DMS 273 treated with DMSO at 0.1 percent for 48 hours (cell line): ENCODE results near the gene PHLDB1.

Source experiments
- DNase-seq: peaks from one replicate; lab custom pipeline; 2025; lab: John Stamatoyannopoulos, UW

Gene PHLDB1

DNA sequence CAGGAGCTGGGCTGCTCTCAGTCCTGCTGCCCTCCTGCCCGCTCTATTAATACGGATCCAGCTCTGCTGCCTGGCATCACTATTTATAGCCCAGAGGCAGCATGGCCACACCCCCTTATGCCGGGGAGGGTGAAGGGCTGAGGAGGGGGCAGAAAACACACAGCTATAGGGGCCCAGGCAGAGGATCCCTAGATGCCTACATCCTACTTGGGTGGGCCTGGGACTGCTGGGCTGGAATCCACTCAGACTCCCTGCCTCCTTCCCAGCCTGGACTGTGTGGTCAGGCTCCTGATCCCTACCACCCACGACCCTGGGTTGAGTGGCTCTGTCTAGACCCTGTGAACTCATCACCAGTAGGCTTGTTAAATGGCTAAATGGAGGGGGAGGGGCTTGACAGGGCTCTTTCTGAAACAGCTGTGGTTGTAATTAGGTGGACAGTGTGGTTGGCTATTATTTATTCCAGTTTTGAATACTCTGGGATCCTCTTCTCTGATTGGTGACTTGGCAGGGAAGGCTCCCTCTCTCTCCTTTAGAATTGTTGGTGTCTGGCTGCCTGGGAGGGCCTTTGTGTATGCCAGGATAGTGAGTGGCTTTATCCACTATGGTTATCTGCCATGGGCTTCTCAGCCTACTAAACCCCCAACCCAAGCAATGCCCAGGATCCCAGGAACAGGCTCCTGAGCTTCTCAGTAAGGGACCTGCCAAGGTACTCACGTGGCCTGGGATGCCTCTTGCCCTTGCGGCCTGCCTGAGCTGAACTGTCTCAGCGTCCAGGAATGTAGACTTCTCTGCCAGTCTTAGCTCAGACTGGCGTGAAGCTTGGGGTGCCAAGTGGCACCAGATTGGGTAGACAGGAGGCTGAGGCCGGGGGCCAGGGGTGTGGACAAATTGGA is 15.2 kb downstream of the PHLDB1 start:
- peak; percentile 69 for DNase-seq

DNA sequence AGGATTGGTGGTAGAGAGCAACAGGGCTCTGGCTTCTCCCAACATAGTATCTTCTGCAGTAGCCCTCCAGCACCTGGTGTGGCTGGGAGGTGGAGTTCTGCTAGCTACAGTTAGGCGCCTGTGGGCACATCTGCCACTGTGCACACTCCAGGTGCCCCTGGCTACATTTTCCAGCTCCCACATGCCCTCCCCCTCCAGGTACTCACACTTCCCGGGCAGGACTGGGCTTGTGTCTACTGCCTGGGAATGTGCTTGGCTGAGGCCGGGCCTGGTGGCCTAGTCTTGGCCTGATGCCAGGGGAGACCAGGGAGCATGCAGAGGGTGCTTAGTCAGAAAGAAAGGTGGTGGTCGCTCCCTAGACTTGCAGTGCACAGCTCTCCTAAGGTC is 15.8 kb downstream of the PHLDB1 start:
- DNase-seq: no peak

GRCh38 chr11:118625036-118625690 is 17.7 kb downstream of the PHLDB1 start:
- no peak for DNase-seq

DNA sequence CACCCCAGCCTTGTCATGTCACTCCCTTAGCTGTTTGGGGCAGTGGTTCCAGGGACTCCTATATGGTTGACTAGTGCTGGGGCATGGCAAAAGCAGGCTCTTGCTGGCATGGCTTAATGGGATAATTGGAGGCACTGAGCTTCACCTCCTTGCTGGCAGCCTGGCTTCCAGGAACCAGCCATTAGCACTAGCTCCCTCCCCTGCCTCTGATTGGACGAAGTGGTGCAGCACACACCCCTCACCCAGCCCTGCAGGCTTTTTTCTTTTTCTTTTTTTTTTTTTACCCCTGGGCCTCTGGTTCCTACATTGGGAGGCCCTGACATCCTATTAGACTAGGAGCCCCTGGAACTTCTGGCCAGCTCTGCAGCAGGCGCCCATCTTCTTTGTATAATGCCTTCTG is 18.6 kb downstream of the PHLDB1 start:
- DNase-seq: peak; percentile 6

DNA sequence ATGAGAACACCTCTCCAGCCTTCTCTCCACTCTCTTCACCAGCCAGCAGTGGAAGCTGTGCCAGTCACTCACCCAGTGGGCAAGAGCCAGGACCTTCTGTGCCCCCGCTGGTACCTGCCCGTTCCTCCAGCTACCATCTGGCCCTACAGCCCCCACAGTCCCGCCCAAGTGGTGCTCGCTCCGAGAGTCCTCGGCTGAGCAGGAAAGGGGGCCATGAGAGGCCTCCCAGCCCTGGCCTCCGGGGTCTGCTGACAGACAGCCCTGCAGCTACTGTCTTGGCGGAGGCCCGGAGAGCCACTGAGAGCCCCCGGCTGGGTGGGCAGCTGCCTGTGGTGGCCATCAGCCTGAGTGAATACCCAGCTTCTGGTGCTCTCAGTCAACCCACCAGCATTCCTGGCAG is 20.2 kb downstream of the PHLDB1 start:
- no peak for DNase-seq

DNA sequence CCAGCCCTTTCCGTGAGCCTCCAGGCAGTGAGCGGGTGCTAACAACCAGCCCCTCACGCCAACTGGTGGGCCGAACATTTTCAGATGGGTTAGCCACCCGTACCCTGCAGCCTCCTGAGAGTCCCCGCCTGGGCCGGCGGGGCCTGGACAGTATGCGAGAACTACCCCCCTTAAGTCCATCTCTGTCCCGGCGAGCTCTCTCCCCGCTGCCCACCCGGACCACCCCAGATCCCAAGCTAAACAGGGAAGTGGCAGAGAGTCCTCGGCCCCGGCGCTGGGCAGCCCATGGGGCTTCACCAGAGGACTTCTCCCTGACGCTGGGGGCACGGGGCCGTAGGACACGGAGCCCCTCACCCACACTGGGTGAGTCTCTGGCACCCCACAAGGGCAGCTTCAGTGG is 20.6 kb downstream of the PHLDB1 start:
- no peak for DNase-seq

GRCh38 chr11:118628432-118628831 is 21.0 kb downstream of the PHLDB1 start:
- DNase-seq: no peak

DNA sequence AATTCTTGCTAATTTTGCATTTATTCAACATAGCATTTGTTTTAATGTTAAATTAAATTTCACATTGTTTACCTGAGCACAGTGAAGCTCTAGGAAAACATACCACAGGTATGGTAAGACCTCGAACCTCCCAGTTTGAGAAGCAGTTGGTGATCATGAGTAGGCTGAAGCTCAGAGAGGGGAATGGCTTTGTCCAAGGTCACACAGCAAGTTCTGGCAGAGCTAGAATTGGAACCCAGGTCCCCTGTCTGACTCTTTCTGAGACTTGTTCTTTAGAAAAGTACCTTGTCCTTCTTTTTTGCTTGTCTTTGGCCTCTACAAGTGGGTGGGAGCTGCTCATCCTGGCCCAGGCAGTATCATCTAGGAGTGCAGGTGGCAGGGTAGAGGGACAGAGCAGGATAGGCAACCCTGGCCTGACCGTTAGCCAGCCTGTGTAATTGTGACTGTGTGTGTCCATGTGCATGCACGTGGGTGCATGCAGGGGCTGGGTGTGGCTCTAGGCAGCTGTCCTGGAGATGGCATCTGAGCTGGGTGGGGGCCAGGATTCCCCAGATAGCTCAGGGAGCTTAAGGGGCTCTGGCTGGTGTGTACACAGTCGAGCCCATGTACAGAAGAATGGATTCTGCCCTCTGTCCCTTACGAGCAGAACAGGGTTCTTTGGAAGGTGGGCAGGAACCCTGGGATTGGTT is 21.6 kb downstream of the PHLDB1 start:
- no peak for DNase-seq

DNA sequence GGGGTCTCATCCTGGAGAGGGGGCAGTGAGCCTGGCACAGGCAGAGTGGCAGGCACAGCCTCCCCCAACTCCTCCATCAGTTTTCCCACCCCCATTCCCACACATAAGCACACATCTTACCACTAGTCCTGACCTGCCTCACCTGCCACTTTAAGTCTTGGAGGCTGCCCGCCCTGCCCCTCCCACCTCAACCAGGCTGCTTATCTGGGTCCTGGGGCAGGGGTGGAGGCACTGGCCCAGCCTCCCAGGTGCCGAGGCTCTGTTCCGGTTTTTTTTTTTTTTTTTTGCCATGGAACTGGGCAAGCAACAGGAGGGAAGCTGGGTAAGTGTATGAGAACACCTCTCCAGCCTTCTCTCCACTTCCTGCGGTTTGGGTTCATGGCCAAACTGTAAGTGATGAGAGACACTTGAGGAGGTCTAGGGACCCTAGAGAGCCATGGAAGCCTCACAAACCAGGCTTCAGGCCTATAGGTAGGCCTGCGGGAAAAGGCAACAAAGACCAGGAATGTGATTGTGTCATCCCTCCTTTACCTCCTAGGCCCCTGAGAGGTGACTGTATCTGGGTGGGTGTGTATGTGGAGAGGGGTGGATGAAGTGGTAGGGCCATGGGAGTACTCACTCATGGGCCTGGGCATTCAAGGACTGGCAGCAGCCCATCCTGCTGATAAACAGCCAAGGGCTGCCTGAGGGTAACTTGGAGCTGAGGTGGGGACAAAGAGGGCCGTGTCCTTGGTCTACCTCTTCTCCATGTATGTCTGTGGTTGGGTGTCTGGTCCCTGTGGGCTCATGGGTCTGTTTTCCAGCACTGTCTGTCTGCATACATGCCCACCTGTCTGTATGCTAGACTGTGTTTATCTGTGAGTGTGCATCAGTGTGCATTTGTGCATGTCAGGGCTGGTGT is 22.6 kb downstream of the PHLDB1 start:
- DNase-seq: no peak

GRCh38 chr11:118631142-118631909 is 23.9 kb downstream of the PHLDB1 start:
- DNase-seq: no peak

- DNase-seq: no peak
Measured at GRCh38 chr11:118632577-118633318, 25.3 kb downstream of the PHLDB1 start.

DNA sequence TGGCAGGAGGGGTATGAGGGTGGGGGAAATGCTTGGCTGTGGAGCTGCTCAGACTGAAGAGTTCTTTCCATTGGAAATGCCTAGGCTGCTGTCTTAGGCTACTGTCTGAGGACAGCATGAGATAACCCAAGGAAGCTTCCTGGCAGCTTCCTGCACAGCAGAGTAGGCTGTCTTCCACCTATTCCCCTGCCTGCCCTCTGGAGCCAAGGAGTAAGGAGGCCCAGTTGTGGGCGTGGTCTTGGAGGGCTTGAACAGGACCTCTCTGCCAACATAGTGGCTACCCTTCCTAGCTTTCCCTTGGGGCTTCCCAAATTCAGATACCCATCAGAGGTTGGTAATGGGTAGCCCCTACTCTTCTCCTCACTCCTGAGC is 25.9 kb downstream of the PHLDB1 start:
- no peak for DNase-seq

DNA sequence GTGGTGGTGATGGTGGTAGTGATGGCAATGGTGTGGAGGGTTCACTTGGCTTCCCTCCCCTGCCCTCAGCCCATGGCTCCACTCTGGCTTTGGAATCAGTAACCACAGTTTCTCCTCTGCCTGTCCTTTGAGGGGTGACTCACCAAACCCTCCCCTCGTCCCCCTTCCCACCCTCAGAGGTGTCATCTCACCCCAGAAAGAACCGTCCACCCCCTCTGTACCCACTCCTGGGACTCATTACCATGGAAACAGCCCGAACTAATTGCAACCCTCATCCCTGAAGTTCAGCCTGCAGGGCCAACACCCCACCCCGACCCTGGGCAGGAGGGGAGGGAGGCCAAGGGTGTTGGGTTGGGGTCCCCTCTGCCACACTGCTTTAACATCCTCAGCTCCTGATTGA is 26.6 kb downstream of the PHLDB1 start:
- DNase-seq: no peak

DNA sequence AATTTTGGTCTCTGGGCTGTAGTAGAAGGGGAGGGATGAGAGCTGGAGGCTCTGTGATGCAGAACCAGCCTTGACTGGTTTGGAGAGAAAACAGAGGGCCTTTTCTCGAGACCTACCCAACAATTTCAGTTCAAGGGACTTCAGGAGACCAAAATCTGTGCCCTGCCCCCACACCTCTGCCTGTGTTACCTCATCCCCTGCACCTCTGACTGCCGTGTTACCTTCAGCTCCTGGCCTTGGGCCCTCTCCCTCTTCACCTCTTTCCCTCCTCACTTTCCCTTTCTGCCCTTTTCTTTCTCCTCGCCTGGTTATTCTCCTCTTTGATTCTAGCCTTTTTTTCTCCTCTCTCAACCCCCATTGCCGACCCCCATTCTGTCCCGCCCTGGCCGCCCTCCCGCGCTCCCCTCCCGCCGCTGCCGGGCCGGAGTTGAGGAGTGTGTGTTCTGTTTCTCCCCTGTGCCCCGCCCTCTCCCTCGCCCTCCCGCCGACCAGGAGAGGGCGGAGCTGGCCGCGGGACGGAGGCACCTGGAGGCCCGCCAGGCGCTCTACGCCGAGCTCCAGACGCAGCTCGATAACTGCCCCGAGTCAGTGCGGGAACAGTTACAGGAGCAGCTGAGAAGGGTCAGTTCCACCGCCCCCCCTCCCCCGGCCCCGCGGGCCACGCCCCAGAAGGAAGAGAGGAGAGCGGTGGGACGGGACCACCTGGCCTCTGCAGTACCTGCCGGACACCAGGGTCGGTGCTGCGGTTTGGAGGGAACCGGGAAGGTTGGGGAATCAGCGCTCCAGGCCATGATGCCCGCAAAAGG is 27.2 kb downstream of the PHLDB1 start:
- DNase-seq: no peak

GRCh38 chr11:118635237-118635591 is 27.8 kb downstream of the PHLDB1 start:
- DNase-seq: no peak

- DNase-seq: no peak
Measured at GRCh38 chr11:118635642-118636041, 28.2 kb downstream of the PHLDB1 start.

DNA sequence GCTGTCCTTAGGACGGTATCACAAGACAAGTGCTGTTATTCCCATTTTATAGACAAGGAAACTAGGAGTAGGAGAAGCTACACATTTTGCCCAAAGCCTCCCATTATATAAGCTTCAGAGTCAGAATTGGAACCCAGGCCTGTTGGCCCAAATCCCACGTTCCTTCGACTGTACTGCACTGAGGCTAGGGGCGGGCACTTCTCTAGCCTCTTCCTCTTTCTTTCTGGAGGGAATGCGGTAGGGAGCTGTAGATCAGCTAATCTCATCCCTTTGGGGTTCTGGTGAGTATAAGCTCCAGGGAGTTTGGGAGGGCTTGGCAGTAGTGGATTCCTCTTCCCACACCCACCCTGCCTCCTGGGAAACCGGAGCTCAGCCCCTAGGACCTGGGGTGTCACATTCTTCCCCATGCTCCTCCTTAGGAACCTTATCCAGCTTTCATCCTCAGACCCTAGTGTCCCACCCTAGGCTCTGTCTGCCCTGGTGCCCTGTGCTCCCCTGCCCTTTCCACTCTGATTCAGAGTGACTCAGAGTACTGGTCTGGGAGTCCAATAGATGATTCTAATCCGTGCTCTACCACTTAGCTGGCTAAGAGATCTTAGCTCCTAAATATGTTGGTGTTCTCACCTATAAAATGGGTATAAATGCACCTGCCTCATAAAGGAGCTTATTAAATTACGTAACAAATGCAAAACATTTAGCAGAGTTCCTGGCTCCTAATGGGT is 29.3 kb downstream of the PHLDB1 start:
- DNase-seq: no peak

GRCh38 chr11:118638726-118639125 is 31.3 kb downstream of the PHLDB1 start:
- DNase-seq: no peak

DNA sequence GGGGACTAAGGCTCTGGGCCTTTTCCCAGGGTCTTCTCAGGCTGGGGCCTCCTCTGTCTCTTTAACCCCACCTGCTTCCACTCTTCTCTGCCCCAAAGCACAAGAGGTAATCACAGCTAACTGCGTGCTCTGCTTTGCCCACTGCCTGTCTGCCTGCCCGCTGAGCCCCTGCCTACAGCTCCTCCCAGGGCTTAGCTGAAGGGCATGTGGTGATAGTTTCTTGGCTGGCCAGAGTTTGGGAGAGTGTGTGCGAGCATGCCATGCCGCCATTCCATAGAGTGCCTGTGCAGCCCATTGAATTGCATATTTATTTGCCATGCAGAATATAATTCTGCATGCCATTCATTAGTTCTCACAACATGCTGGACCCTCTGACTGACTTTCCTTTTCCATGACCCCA is 32.5 kb downstream of the PHLDB1 start:
- DNase-seq: no peak
